ENCODE measurements around the gene CUBN. TPM values are rescaled to one million over a fixed set of nuclear protein-coding genes. Genes with fewer than 3 reads are reported as not detected.

Gene CUBN
- total RNA-seq, 6 experiments from 2014 or later, result 0.43 to 1.7 (median 1.2) TPM

DNA sequence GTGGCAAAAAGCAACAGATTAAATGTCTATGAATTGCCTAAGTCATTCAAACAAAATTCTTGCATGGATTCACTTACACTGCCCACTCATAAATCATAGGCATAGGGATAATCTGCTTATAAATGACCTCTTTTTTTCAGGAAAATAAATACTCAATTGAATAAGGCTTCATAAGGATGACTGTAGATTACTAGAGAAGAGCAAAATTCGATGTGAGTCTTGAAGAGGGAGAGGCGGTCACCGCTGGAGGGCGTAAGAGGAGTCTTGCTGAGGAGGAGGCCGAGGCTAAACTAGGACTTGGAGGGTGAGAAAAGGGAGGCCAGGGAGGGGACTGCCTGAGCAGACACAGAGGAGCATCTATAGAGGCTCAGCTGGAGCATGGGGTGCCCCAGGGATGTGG is 177.0 kb downstream of the CUBN start:
- Mint-ChIP-seq H3K27ac (peak overlapping the region; percentile 93), H3K9me3 (no peaks in the 10 kb centered on the region), H3K36me3 (ENCODE audit: low read depth) (no peaks in the 10 kb centered on the region; the same call in 1 of the 2 replicates), H3K27me3 (ENCODE audit: insufficient read depth) (no peaks in the 10 kb centered on the region), H3K4me3 (no peak overlapping the region), H3K4me1 (ENCODE audit: low read depth) (peaks cover 49% of the 10 kb centered on the region)
- DNase-seq, result no peak
- TF ChIP-seq, protein P1, sequence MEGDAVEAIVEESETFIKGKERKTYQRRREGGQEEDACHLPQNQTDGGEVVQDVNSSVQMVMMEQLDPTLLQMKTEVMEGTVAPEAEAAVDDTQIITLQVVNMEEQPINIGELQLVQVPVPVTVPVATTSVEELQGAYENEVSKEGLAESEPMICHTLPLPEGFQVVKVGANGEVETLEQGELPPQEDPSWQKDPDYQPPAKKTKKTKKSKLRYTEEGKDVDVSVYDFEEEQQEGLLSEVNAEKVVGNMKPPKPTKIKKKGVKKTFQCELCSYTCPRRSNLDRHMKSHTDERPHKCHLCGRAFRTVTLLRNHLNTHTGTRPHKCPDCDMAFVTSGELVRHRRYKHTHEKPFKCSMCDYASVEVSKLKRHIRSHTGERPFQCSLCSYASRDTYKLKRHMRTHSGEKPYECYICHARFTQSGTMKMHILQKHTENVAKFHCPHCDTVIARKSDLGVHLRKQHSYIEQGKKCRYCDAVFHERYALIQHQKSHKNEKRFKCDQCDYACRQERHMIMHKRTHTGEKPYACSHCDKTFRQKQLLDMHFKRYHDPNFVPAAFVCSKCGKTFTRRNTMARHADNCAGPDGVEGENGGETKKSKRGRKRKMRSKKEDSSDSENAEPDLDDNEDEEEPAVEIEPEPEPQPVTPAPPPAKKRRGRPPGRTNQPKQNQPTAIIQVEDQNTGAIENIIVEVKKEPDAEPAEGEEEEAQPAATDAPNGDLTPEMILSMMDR (IDR thresholded peaks at IDR 0.05), result no peak

DNA sequence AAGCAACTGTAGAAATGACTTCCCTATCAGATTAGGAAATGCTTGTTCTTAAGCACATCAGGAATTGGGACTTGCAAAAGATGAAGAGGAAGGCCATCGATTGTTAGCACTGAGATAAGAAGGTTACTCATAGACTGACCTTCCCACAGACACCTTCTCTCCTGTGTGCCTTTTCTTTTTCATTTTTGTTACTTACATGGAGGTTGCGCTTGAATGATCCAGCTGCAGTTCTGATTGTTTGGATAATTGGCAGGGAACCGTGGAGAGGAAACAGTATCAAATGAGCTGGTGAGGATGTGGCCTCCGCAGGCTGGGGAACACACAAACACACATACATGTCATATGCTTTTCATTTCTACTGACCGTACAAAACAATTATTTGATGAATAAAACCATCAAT is 177.5 kb downstream of the CUBN start:
- no peak for DNase-seq
- TF ChIP-seq, protein P1 (IDR thresholded peaks at IDR 0.05), result no peak

DNA sequence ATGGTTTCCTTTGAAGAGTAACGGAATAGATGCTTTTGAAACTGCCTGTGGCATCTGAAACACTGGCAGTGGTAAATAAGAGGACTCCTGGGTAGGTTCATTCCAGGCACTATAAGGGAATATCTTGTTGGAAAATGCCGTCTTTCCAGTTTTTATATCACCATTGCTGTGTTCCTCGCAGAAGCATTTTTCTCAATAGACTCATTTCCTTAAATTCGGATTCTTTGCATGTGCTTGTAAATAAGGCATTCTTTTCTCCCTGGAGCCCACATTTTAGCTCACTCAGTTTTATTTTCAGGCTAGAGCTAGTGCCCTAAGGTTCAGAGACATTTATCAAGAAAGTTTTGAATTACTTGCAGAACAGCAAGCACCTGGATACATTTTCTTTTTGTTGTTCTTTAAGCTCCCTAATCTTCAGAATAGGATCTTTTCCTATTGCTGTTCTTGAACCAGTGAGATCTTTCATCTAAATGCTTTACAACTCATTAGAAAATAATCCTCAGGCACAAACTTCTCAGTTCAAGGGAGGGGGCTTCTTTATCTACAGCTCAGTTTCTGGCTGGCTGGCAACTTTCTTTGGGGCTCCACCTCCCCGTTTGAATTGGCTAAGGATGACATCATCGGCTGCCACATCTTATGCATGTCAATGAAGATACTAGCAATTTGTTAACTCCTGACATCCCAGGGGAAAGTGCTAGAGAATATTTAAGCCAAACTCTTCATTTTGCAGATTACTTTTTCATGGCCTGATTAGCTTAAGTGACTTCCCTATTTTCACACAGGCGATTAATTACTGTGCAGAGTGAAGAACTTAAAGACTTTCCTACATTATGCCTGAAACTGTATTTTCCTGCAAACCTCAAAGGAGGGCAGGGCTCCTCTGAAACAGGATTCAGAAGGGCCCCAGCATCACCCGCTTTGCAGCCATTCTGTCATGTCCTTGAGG is 178.7 kb downstream of the CUBN start:
- Mint-ChIP-seq H3K4me1 (ENCODE audit: low read depth) (peaks cover 60% of the 10 kb centered on the region), H3K27me3 (ENCODE audit: insufficient read depth) (no peaks in the 10 kb centered on the region), H3K36me3 (ENCODE audit: low read depth) (no peaks in the 10 kb centered on the region; the same call in 1 of the 2 replicates), H3K27ac (peak overlapping the region; percentile 93), H3K9me3 (no peaks in the 10 kb centered on the region), H3K4me3 (peak overlapping the region; percentile 86)
- DNase-seq, result peak; percentile 70
- TF ChIP-seq, protein P1 (IDR thresholded peaks at IDR 0.05), result no peak

More for the DNA sequence above, 177.5 kb downstream of the CUBN start:
- Mint-ChIP-seq H3K27me3 (ENCODE audit: insufficient read depth) (no peaks in the 10 kb centered on the region), H3K4me3 (no peak overlapping the region), H3K27ac (peak overlapping the region; percentile 93), H3K36me3 (ENCODE audit: low read depth) (no peaks in the 10 kb centered on the region; the same call in 1 of the 2 replicates), H3K4me1 (ENCODE audit: low read depth) (peaks cover 52% of the 10 kb centered on the region), H3K9me3 (no peaks in the 10 kb centered on the region)

DNA sequence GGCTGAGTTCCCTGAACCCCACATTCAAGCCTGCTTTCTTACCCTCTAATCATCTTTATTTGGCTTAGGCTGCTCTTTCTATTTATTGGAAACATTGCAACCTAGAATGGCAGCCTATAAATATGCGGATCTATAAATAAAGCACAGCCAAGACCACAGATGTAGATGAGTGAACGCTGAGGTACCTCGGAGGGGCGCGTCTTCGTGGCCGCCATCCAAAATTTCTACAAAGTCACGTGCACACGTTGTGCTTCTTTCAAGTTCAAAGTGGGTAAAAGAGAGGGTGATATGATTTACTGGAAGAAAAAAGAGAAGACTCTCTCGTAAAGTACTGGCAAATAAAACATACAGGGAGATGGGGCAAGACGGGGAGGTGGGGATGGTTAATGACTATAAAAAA is 179.8 kb downstream of the CUBN start:
- H3K27ac Mint-ChIP-seq, result peak overlapping the region; percentile 84
- no peaks in the 10 kb centered on the region for H3K27me3 Mint-ChIP-seq (ENCODE audit: insufficient read depth)
- H3K9me3 Mint-ChIP-seq, result no peaks in the 10 kb centered on the region
- no peak for DNase-seq
- TF ChIP-seq, protein P1 (IDR thresholded peaks at IDR 0.05), result no peak
- H3K4me3 Mint-ChIP-seq, result peak overlapping the region; percentile 73
- H3K4me1 Mint-ChIP-seq (ENCODE audit: low read depth), result peaks cover 71% of the 10 kb centered on the region
- no peaks in the 10 kb centered on the region; the same call in 1 of the 2 replicates for H3K36me3 Mint-ChIP-seq (ENCODE audit: low read depth)

DNA sequence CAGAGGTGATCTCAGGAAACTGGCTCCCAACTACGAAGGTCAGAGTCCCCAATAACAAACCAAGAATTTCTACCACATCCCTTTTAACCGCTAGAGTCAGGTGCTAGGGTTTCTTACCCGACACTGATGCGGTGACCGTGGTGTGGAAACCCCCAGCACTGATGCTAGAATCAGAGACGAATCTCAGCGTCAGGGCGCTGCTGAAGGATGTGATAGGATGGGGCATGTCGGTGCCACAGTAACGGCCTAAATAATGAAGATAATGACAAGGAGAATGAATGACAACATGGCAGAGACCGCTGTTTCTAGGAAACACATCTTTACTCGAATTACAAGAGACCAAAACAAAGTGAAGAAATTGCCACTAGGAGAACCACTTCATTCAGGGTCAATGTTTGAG is 181.2 kb downstream of the CUBN start:
- Mint-ChIP-seq H3K4me1 (ENCODE audit: low read depth) (peaks cover 82% of the 10 kb centered on the region), H3K36me3 (ENCODE audit: low read depth) (no peaks in the 10 kb centered on the region; the same call in 1 of the 2 replicates), H3K9me3 (no peaks in the 10 kb centered on the region), H3K27me3 (ENCODE audit: insufficient read depth) (no peaks in the 10 kb centered on the region), H3K27ac (no peak overlapping the region), H3K4me3 (no peak overlapping the region)
- no peak for DNase-seq
- TF ChIP-seq, protein P1 (IDR thresholded peaks at IDR 0.05), result no peak

Measured in HFFc6 (cell line).